Smooth muscle cell (in vitro differentiated cells): Measurements from ENCODE around the gene LRRC73. TPM values are rescaled to one million over a fixed set of nuclear protein-coding genes. Genes with fewer than 3 reads are reported as not detected.

Experiments used
- DNase-seq: peaks from one replicate; lab custom pipeline; 2025; ENCODE audit not compliant: unreplicated experiment; lab: John Stamatoyannopoulos, UW
- H2AFZ ChIP-seq: fragments of 200-600 bp; sonication (generic); 2 replicates; pipeline ENCODE4 v1.6.0; 2016; ENCODE audit warnings: antibody characterized with exemption, low read depth, mild to moderate bottlenecking
- H3F3A ChIP-seq: fragments of 200-600 bp; sonication (generic); 2 replicates; pipeline ENCODE4 v1.6.0; 2017; ENCODE audit warnings: antibody characterized with exemption, low read depth
- H3K27ac ChIP-seq: fragments of 200-600 bp; sonication (generic); 2 replicates; pipeline ENCODE4 v1.5.1; 2016; ENCODE audit warnings: low read depth, mild to moderate bottlenecking
- H3K27me3 ChIP-seq: fragments of 200-600 bp; sonication (generic); 2 replicates; pipeline ENCODE4 v1.6.1; 2016; ENCODE audit warnings: low read depth, mild to moderate bottlenecking
- H3K36me3 ChIP-seq: fragments of 200-600 bp; sonication (generic); 2 replicates; pipeline ENCODE4 v1.5.1; 2016; ENCODE audit warnings: low read depth
- H3K4me1 ChIP-seq: fragments of 200-600 bp; sonication (generic); 2 replicates; pipeline ENCODE4 v1.5.1; 2016; ENCODE audit warnings: low read depth
- H3K4me2 ChIP-seq: fragments of 200-600 bp; sonication (generic); 2 replicates; pipeline ENCODE4 v1.6.0; 2016; ENCODE audit warnings: mild to moderate bottlenecking
- H3K4me3 ChIP-seq: fragments of 200-600 bp; sonication (generic); 2 replicates; pipeline ENCODE4 v1.5.1; 2016; ENCODE audit warnings: mild to moderate bottlenecking
- H3K79me2 ChIP-seq: fragments of 200-600 bp; sonication (generic); 2 replicates; pipeline ENCODE4 v1.6.0; 2016; ENCODE audit warnings: low read depth, mild to moderate bottlenecking
- H3K9ac ChIP-seq: fragments of 200-600 bp; sonication (generic); 2 replicates; pipeline ENCODE4 v1.6.0; 2016; ENCODE audit warnings: low read depth
- H3K9me3 ChIP-seq: fragments of 200-600 bp; sonication (generic); replicated peaks from 2 replicates; pipeline ENCODE4 v1.5.1; 2016; ENCODE audit warnings: low read depth
- H4K20me1 ChIP-seq: fragments of 200-600 bp; sonication (generic); 2 replicates; pipeline ENCODE4 v1.6.0; 2016; ENCODE audit warnings: low read depth
- CTCF ChIP-seq: fragments of 200-600 bp; sonication (generic); IDR thresholded peaks from 2 replicates; pipeline ENCODE4 v1.5.1; 2017; ENCODE audit warnings: borderline replicate concordance, mild to moderate bottlenecking, antibody characterized with exemption; ENCODE audit not compliant: insufficient read depth, poor library complexity, severe bottlenecking
- WGBS: methylation state at CpG from one replicate; pipeline ENCODE4 v1.1.7; 2016; ENCODE audit warnings: low lambda C conversion rate; 5-methylcytosine and 5-hydroxymethylcytosine counted together
- polyA plus RNA-seq: library from polyadenylated mRNA; unstranded; fragments of >200 nt; fragmentation: Nextera tagmentation; extraction: Ambion mirVana; gene quantifications from 2 replicates; pipeline ENCODE4 v1.2.1, GENCODE V29; 2016
- total RNA-seq: library from RNA; depleted of rRNA; stranded (reverse); fragments of >200 nt; gene quantifications from 2 replicates; pipeline ENCODE4 v1.2.3, GENCODE V29; 2014

The LRRC73 gene
- total and polyA plus RNA-seq, 2 experiments from 2014 or later: 2.1 to 2.2 TPM

GRCh38 chr6:43491750-43492661 is 18.1 kb downstream of the LRRC73 start:
- no peak overlapping the region for H3K4me3 ChIP-seq
- H3K4me2 ChIP-seq: peak overlapping the region; percentile 9
- H3F3A ChIP-seq: no peaks in the 10 kb centered on the region
- TF ChIP-seq CTCF: no peak
- no peak overlapping the region for H3K9ac ChIP-seq
- no peaks in the 10 kb centered on the region for H3K36me3 ChIP-seq
- no peaks in the 10 kb centered on the region for H4K20me1 ChIP-seq
- peaks cover 28% of the 10 kb centered on the region for H3K4me1 ChIP-seq
- WGBS: 80% methylated on average over 10 of the region's 10 CpGs
- H3K27ac ChIP-seq: no peak overlapping the region
- H2AFZ ChIP-seq: no peak overlapping the region
- H3K9me3 ChIP-seq: no peaks in the 10 kb centered on the region
- H3K79me2 ChIP-seq: peaks cover 25% of the 10 kb centered on the region
- no peaks in the 10 kb centered on the region for H3K27me3 ChIP-seq
- no peak for DNase-seq

- Histone ChIP-seq H3K79me2 (peaks cover 35% of the 10 kb centered on the region), H3K4me3 (no peak overlapping the region), H3K4me1 (peaks cover 18% of the 10 kb centered on the region), H3K9me3 (no peaks in the 10 kb centered on the region), H4K20me1 (peaks cover 6% of the 10 kb centered on the region), H3K36me3 (no peaks in the 10 kb centered on the region), H2AFZ (no peak overlapping the region), H3K4me2 (no peak overlapping the region), H3K27ac (no peak overlapping the region), H3K9ac (no peak overlapping the region), H3K27me3 (no peaks in the 10 kb centered on the region), H3F3A (no peaks in the 10 kb centered on the region)
- no peak for TF ChIP-seq CTCF
- WGBS: 94% methylated on average over 6 of the region's 6 CpGs
- no peak for DNase-seq
Observed at GRCh38 chr6:43490523-43490939, 19.6 kb downstream of the LRRC73 start.

DNA sequence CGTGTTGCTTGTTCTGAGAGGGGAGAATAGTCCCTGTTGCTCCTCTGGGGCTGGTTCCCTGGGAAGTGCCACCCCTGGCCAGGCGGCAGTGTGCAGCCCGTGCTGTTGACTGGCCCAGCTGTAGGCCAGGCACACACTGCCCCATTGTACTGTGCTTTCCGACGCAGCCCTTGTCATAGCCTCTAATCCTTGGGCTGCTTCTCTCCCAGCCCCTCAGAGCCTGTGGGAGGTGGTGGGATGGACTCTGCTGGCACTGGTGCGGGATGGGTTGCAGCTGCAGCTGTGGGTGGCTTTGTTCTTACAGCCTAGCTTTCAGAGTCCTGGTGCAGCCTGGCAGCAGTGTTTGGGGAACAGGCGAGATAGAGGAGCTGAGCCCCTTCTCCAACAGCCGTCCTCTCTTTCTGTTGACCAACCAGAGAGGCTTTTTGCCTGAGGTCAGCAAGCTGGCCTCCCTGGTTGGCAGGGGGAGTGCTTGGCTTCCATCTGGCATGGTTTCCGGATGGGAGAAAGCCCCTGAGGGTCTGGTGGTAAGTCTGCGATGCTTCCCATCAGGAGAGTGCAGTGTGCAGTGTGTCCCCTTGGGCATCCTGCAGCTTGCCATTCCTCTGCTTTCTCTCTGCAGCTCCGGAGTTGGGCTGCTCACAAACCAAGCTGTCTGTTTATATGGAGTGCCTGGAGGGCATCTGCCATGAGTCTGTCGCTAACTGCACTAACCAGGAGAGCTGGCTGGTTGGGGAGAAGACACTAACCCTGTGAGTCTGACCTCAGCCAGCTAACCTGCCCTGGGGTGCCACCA is 20.7 kb downstream of the LRRC73 start:
- Histone ChIP-seq H3K36me3 (no peaks in the 10 kb centered on the region), H3K27ac (no peak overlapping the region), H3K27me3 (no peaks in the 10 kb centered on the region), H2AFZ (no peak overlapping the region), H3K9me3 (no peaks in the 10 kb centered on the region), H4K20me1 (peaks cover 17% of the 10 kb centered on the region), H3K4me3 (no peak overlapping the region), H3K4me2 (no peak overlapping the region), H3K4me1 (peaks cover 18% of the 10 kb centered on the region), H3K9ac (no peak overlapping the region), H3F3A (no peaks in the 10 kb centered on the region), H3K79me2 (peaks cover 45% of the 10 kb centered on the region)
- DNase-seq: no peak
- WGBS: 60% methylated on average over 12 of the region's 12 CpGs
- no peak for TF ChIP-seq CTCF
